Fibroblast of the conjunctiva (primary cell): ENCODE measurements around the gene CNTROB.

Experiments
- DNase-seq: peaks from one replicate; pipeline ENCODE4 v3.0.0-alpha.2; 2010; ENCODE audit warnings: low read depth

Gene CNTROB

GRCh38 chr17:7903154-7904103 lies 28.6 kb upstream of the CNTROB start:
- no peak for DNase-seq

- no peak for DNase-seq
Measured at GRCh38 chr17:7909089-7909488, 22.9 kb upstream of the CNTROB start.

- no peak for DNase-seq
Measured at GRCh38 chr17:7910281-7910680, 21.7 kb upstream of the CNTROB start.

GRCh38 chr17:7910711-7911110 lies 21.3 kb upstream of the CNTROB start:
- DNase-seq = no peak

- no peak for DNase-seq
Measured at GRCh38 chr17:7911116-7911515, 20.9 kb upstream of the CNTROB start.

- peak; percentile 79 for DNase-seq
Measured at GRCh38 chr17:7912927-7913524, 19.0 kb upstream of the CNTROB start.

GRCh38 chr17:7915179-7915610 lies 16.8 kb upstream of the CNTROB start:
- no peak for DNase-seq

GRCh38 chr17:7915611-7916384 lies 16.2 kb upstream of the CNTROB start, which contains the start of gene RNF227:
Gene RNF227, minus strand, starts transcription at chr17:7916289. Its CDS starts 94 bp downstream, at chr17:7916195.
- DNase-seq = peak; percentile 94

GRCh38 chr17:7916385-7916682 lies 15.7 kb upstream of the CNTROB start:
- DNase-seq = no peak

GRCh38 chr17:7916808-7917207 lies 15.2 kb upstream of the CNTROB start:
- no peak for DNase-seq

- DNase-seq = no peak
Measured at GRCh38 chr17:7922269-7922844, 9.6 kb upstream of the CNTROB start.

- DNase-seq = no peak
Measured at GRCh38 chr17:7922845-7923628, 9.0 kb upstream of the CNTROB start.

- DNase-seq = no peak
Measured at GRCh38 chr17:7927596-7927995, 4.4 kb upstream of the CNTROB start.

- no peak for DNase-seq
Measured at GRCh38 chr17:7929158-7930023, 2.6 kb upstream of the CNTROB start, which contains the start of gene KCNAB3. Gene KCNAB3, minus strand, starts transcription at chr17:7929856. Its CDS starts 421 bp downstream, at chr17:7929435.

GRCh38 chr17:7930841-7931631 lies 970 bp upstream of the CNTROB start:
- no peak for DNase-seq

GRCh38 chr17:7932483-7932891 lies 481 bp downstream of the CNTROB start:
- DNase-seq = no peak

- no peak for DNase-seq
Measured at GRCh38 chr17:7932949-7933348, 943 bp downstream of the CNTROB start.

GRCh38 chr17:7935859-7936258 lies 3.9 kb downstream of the CNTROB start:
- no peak for DNase-seq

- no peak for DNase-seq
Measured at GRCh38 chr17:7940034-7940433, 8.0 kb downstream of the CNTROB start.

GRCh38 chr17:7940743-7941142 lies 8.7 kb downstream of the CNTROB start:
- no peak for DNase-seq
